Measurements from ENCODE around the gene DLK2.

GRCh38 chr6:43499028-43499815, 43.9 kb upstream of the DLK2 start:
- TF ChIP-seq CTCF (IDR thresholded peaks at IDR 0.05; ENCODE audit: insufficient read depth, low read length, poor library complexity, severe bottlenecking) = no peak
- no peak for TF ChIP-seq EZH2phosphoT487 (conservative IDR thresholded peaks at IDR 0.05; ENCODE audit: low read length)
